Left ventricle myocardium inferior (tissue), 1 donor: ENCODE results near the gene SLC44A1. TPM values are rescaled to one million over a fixed set of nuclear protein-coding genes. Genes with fewer than 3 reads are reported as not detected.

Experiments
- DNase-seq: peaks from one replicate; pipeline ENCODE4 v3.0.0-alpha.2; 2020
- H3K27ac ChIP-seq: fragments of 200-600 bp; replicated peaks from 2 replicates; pipeline ENCODE4 v1.8.0; 2021
- H3K27me3 ChIP-seq: fragments of 200-600 bp; 2 replicates; pipeline ENCODE4 v1.8.0; 2021; ENCODE audit warnings: low read depth
- H3K36me3 ChIP-seq: fragments of 200-600 bp; 2 replicates; pipeline ENCODE4 v1.8.0; 2021
- H3K4me1 ChIP-seq: fragments of 200-600 bp; 2 replicates; pipeline ENCODE4 v1.8.0; 2021
- H3K4me3 ChIP-seq: fragments of 200-600 bp; 2 replicates; pipeline ENCODE4 v1.8.0; 2021; ENCODE audit warnings: mild to moderate bottlenecking, moderate library complexity
- H3K9me3 ChIP-seq: fragments of 200-600 bp; replicated peaks from 2 replicates; pipeline ENCODE4 v1.8.0; 2021
- CTCF ChIP-seq: fragments of 200-600 bp; IDR thresholded peaks from 2 replicates; pipeline ENCODE4 v1.8.0; 2021; ENCODE audit warnings: antibody characterized with exemption, mild to moderate bottlenecking, borderline replicate concordance
- intact Hi-C: fragments of 100-400 bp; cut with micrococcal nuclease; formaldehyde crosslinking; loops from one replicate; pipeline ENCODE4 v1.11.0; 2022
- total RNA-seq: library from RNA; stranded (reverse); fragmentation: NEBNext Ultra II Directional; extraction: Animal tissue kit (Norgen Biotek cat#: 25700); gene quantifications from one replicate; pipeline ENCODE4 v1.2.1, GENCODE V29; 2021
- donor health status: DM: no; HTN: yes; CAD: no; lungs with severe emphysema.

SLC44A1 gene
- total RNA-seq, 1 donor from 2014 or later = 27.0 TPM

DNA sequence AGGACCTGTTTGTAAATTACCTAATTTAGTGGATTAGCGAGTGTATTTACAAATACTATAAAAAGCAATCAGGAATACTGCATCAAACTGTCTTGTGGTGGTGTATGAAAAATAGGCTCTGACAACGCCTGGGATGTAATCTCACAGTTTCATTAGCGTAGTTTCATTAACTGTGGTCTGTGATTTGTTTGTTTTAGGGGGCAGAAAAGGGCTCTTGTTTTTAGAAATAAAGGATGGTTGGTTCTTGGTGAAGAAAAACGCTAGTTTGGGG lies 1.4 kb downstream of the SLC44A1 start:
- peak overlapping the region; percentile 83 for H3K4me3 ChIP-seq
- no peaks in the 10 kb centered on the region for H3K36me3 ChIP-seq
- intact Hi-C loops = no loop called here
- TF ChIP-seq CTCF = no peak
- H3K9me3 ChIP-seq = peaks cover 11% of the 10 kb centered on the region
- peaks cover 54% of the 10 kb centered on the region for H3K4me1 ChIP-seq
- no peak for DNase-seq
- peak overlapping the region; percentile 90 for H3K27ac ChIP-seq
- H3K27me3 ChIP-seq = no peaks in the 10 kb centered on the region

DNA sequence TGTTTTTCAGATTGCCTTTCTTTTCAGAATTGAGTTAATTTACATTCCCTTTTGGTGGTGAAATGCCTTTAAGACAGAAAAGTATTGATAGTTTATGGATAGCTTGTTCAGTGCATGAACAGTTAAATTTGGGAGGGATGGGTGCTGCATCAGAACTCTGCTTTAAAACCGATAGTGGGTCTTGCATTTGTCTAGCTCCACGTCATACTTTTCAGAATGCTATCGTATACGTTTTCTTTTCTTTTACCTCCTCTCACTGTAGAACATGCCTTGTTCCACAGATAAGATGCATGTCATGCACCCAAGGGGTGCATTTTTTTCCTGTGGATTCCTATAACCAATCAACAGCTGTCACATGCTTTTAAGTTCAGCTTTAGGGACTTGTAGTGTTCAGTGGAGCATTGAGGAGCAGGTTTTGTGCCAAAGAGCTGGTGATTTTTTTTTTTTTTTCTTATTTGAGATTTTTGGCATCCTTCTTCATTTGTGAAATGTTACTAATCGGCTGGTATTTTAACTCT lies 2.3 kb downstream of the SLC44A1 start:
- H3K27ac ChIP-seq = peak overlapping the region; percentile 90
- no peaks in the 10 kb centered on the region for H3K36me3 ChIP-seq
- no peak for TF ChIP-seq CTCF
- H3K27me3 ChIP-seq = no peaks in the 10 kb centered on the region
- H3K4me3 ChIP-seq = peak overlapping the region; percentile 83
- H3K9me3 ChIP-seq = peaks cover 11% of the 10 kb centered on the region
- intact Hi-C loops = no loop called here
- DNase-seq = no peak
- H3K4me1 ChIP-seq = peaks cover 45% of the 10 kb centered on the region

DNA sequence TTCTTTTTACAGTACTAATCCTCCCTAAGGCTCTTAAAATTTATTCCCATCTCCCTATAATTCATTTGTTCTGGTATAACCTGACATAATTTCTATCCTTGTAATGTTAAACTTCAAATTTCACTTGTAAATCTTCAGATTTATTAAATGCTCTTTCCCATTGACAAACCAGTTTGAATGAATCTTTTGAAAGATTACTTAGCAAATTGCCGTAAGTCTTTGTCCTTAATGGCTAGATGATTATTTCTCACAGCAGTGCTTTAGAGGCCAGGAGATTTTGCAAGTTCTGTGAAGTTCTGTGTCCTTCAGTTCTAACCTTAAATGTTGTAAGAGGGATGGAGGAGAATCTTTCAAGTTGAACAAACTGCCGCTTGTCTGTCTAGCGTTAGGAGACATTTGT lies 4.2 kb downstream of the SLC44A1 start:
- no peak overlapping the region for H3K4me3 ChIP-seq
- no peak overlapping the region for H3K27ac ChIP-seq
- intact Hi-C loops = no loop called here
- H3K9me3 ChIP-seq = peaks cover 1% of the 10 kb centered on the region
- no peak for DNase-seq
- TF ChIP-seq CTCF = no peak
- peaks cover 27% of the 10 kb centered on the region for H3K4me1 ChIP-seq
- H3K27me3 ChIP-seq = no peaks in the 10 kb centered on the region
- H3K36me3 ChIP-seq = no peaks in the 10 kb centered on the region

- Histone ChIP-seq H3K9me3 (no peaks in the 10 kb centered on the region), H3K27me3 (no peaks in the 10 kb centered on the region), H3K4me3 (no peak overlapping the region), H3K4me1 (peaks cover 9% of the 10 kb centered on the region), H3K36me3 (no peaks in the 10 kb centered on the region), H3K27ac (no peak overlapping the region)
- TF ChIP-seq CTCF = no peak
- intact Hi-C loops = no loop called here
- no peak for DNase-seq
Measured at GRCh38 chr9:105251133-105251532, 6.7 kb downstream of the SLC44A1 start.

DNA sequence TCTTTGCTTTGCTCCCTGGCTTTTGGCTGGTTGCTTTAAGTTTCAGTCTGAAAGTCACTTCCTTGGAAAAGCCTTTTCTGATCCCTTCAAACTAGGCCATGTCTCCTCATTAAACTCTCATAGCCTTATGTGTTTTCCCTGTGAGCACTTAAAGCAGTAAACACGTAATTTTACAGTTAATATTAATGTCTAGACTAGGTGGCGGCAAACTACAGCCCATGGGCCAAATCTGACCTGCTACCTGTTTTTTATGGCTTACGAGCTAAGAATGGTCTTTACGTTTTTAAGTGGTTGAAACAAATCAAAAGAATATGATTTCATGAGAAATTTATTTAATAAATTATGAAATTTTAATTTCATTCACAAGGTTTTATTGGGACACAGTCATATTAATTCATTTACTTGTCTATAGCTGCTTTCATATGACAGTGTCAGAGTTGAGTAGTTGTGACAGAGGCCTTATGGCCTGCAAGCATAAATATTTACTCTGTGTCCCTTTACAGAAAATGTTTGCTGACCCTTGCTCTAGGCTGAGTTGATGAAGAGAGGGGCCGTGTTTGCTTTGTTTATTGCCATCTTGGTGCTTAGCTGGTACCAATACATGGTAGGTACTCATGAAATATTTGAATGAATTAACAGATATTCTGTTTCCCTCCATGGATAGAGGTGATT lies 7.4 kb downstream of the SLC44A1 start:
- Histone ChIP-seq H3K36me3 (no peaks in the 10 kb centered on the region), H3K9me3 (no peaks in the 10 kb centered on the region), H3K4me3 (no peak overlapping the region), H3K27ac (no peak overlapping the region), H3K4me1 (peaks cover 1% of the 10 kb centered on the region), H3K27me3 (no peaks in the 10 kb centered on the region)
- no peak for TF ChIP-seq CTCF
- intact Hi-C loops = no loop called here
- no peak for DNase-seq
